Effector memory CD8-positive, alpha-beta T cell (primary cell): ENCODE measurements around the gene NSRP1.
A peak's percentile ranks its signal among the peaks of the same experiment; 100 is the strongest.
"Not testable (repeated sequence)": the region's sequence is repeated elsewhere in the genome, so short reads cannot be mapped to it uniquely, and the experiment has no call there.

Experiments used
- ATAC-seq: fragments of 150-1000 bp; cut with Tn5 transposase; replicated peaks from 2 replicates; pipeline ENCODE4 v1.10.0; 2021; ENCODE audit warnings: mild to moderate bottlenecking, moderate library complexity
- DNase-seq, 3 experiments: peaks; one replicate each; pipeline ENCODE4 v3.0.0; 2021
- H3K27ac Mint-ChIP-seq, 2 donors: one replicate each; pipeline ENCODE4 v1.8.0; 2022; ENCODE audit warnings: mild to moderate bottlenecking in 2 of 2, mixed read lengths in 2 of 2, moderate library complexity in 2 of 2
- H3K27me3 Mint-ChIP-seq, 2 donors: one replicate each; pipeline ENCODE4 v1.8.0; 2022; ENCODE audit warnings: mixed read lengths in 2 of 2
- H3K36me3 Mint-ChIP-seq: one replicate; pipeline ENCODE4 v1.8.0; 2022; ENCODE audit warnings: mild to moderate bottlenecking, moderate library complexity, mixed read lengths; ENCODE audit not compliant: insufficient read depth
- H3K4me1 Mint-ChIP-seq, 2 donors: one replicate each; pipeline ENCODE4 v1.8.0; 2022; ENCODE audit warnings: low read depth in 2 of 2, mixed read lengths in 2 of 2
- H3K4me3 Mint-ChIP-seq, 2 donors: one replicate each; pipeline ENCODE4 v1.8.0; 2022; ENCODE audit warnings: mild to moderate bottlenecking in 2 of 2, mixed read lengths in 2 of 2, moderate library complexity in 2 of 2
- H3K9me3 Mint-ChIP-seq, 2 donors: one replicate each; pipeline ENCODE4 v1.8.0; 2022; ENCODE audit warnings: mixed read lengths in 2 of 2

NSRP1 gene

DNA sequence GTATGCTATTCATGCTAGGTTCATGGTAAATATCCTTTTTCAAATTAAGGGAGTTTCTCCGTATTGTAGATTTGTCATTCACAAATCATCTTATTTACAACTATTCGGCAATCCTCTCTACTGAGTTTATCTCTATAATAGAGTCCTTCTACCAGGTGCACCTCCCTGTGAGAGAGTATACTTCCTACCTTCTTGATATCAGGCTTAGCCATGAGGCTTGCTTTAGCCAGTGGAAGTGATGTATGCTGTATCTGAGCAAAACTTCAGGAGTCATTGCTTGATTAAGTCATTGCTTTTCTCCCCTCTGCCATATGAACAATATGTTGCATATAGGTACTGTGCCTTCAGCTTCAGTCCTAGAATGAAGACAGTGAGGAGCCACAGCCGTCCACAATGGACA, 20.5 kb downstream of the NSRP1 start:
- Mint-ChIP-seq H3K36me3 (peaks cover 34% of the 10 kb centered on the region), H3K4me1 (peaks cover 9 to 17% of the 10 kb centered on the region in 2 donors), H3K27ac (no peak overlapping the region), H3K9me3 (no peaks in the 10 kb centered on the region), H3K4me3 (no peak overlapping the region), H3K27me3 (no peaks in the 10 kb centered on the region)
- ATAC-seq, result no peak
- DNase-seq, result no peak

DNA sequence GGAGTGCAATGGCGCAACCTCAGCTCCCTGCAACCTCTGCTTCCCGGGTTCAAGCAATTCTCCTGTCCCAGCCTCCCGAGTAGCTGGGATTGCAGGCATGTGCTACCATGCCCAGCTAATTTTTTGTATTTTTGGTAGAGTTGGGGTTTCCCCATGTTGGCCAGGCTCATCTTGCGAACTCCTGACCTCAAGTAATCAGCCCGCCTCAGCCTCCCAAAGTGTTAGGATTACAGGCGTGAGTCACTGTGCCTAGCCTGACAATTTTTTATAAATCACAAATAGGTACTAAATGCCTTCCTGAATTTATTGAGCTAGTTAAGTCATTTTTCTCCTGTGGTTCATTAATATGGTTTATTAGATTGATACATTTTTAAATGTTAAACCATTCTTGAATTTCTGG, 31.2 kb downstream of the NSRP1 start:
- ATAC-seq, H3K9me3 Mint-ChIP-seq, DNase-seq, H3K27me3 Mint-ChIP-seq, H3K4me3 Mint-ChIP-seq: not testable (repeated sequence)
- Mint-ChIP-seq H3K36me3 (peaks cover 25% of the 10 kb centered on the region), H3K4me1 (peaks cover 9 to 32% of the 10 kb centered on the region in 2 donors), H3K27ac (peak overlapping the region in 1 of 2 donors; percentile 69)

DNA sequence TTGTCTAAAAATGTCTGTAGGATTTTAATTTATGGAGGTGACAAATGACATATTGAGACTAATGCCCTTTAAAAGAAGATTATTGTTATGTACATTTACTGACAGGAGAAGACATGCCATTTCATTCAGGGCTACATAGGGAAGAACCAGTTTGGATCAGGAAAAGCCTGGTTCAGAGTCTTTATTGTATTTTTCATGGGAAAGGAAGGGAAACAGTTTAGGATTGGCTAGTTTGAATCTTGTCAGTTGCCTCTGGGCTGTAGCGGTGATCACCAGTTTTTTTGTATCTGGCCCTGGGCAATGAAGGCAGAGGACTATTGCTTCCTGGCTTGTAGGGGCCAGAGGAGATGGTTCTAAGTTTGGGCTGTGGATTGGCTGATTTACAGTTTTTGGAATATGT, 31.8 kb downstream of the NSRP1 start:
- Mint-ChIP-seq H3K9me3 (no peaks in the 10 kb centered on the region), H3K4me1 (peaks cover 10 to 31% of the 10 kb centered on the region in 2 donors), H3K27ac (peak overlapping the region in 1 of 2 donors; percentile 69), H3K4me3 (no peak overlapping the region), H3K36me3 (peaks cover 25% of the 10 kb centered on the region), H3K27me3 (no peaks in the 10 kb centered on the region)
- ATAC-seq, result no peak
- no peak for DNase-seq

DNA sequence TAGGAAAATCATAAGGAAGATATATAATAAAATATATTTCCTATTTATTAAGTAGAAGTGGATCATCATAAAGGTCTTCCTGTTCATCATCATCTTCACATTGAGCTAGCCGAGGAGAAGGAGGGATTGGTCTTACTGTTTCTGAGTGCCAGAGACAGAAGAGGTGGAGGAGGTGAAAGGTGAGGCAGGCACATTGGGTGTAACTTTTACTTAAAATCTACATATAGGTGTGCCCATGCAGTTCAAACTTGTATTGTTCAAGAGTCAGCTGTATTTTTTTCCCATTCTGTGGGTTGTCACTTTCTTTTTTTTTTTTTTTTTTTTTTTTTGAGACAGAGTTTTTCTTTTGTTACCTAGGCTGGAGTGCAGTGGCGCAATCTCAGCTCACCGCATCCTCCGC, 34.9 kb downstream of the NSRP1 start:
- DNase-seq, result no peak
- Mint-ChIP-seq H3K27me3 (no peaks in the 10 kb centered on the region), H3K4me3 (no peak overlapping the region), H3K27ac (no peak overlapping the region), H3K9me3 (no peaks in the 10 kb centered on the region), H3K4me1 (peaks cover 16 to 39% of the 10 kb centered on the region in 2 donors), H3K36me3 (peaks cover 18% of the 10 kb centered on the region)
- no peak for ATAC-seq

DNA sequence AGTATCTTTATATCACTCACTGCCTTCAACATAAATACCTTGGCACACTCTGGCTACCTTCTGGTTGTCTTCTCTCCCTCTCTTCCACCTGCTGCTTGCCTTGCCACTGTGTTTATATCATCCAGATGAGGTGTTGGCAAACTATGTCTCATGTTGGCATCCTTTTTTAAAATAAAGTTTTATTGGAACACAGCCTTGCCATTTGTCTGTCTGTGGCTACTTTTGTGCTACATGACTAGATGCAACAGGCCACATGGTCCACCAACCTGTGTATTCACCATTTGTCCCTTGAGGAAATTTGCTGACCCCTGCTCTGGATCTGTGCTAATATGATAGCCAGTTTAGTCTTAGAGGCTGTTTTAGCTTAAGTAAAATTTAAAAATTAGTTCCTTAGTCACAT, 36.8 kb downstream of the NSRP1 start:
- DNase-seq, result no peak
- Mint-ChIP-seq H3K4me3 (no peak overlapping the region), H3K9me3 (no peaks in the 10 kb centered on the region), H3K4me1 (peaks cover 20 to 39% of the 10 kb centered on the region in 2 donors), H3K36me3 (peaks cover 10% of the 10 kb centered on the region), H3K27ac (peak overlapping the region; percentile 66 to 67), H3K27me3 (no peaks in the 10 kb centered on the region)
- no peak for ATAC-seq

DNA sequence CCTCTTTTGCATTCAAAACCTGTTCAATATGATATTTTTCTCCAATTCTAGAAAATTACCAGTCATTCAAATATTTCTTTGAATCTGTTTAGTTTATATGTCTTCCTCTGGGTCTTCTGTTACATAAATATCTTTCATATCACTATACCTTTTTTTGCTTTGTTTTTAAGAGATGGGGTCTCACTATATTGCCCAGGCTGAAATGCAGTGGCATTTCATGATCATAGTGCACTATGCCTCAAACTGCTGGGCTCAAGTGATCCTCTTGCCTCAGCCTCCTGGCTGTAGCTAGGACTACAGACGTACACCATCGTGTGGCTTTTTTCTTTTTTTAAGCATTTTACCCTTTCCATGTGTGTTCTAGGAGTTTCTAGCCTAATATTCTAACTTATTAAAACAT, 38.8 kb downstream of the NSRP1 start:
- H3K4me1 Mint-ChIP-seq, result peaks cover 28 to 46% of the 10 kb centered on the region in 2 donors
- no peak overlapping the region for H3K4me3 Mint-ChIP-seq
- ATAC-seq, result no peak
- no peaks in the 10 kb centered on the region for H3K27me3 Mint-ChIP-seq
- no peaks in the 10 kb centered on the region for H3K9me3 Mint-ChIP-seq
- peaks cover 10% of the 10 kb centered on the region for H3K36me3 Mint-ChIP-seq
- no peak for DNase-seq
- no peak overlapping the region for H3K27ac Mint-ChIP-seq

DNA sequence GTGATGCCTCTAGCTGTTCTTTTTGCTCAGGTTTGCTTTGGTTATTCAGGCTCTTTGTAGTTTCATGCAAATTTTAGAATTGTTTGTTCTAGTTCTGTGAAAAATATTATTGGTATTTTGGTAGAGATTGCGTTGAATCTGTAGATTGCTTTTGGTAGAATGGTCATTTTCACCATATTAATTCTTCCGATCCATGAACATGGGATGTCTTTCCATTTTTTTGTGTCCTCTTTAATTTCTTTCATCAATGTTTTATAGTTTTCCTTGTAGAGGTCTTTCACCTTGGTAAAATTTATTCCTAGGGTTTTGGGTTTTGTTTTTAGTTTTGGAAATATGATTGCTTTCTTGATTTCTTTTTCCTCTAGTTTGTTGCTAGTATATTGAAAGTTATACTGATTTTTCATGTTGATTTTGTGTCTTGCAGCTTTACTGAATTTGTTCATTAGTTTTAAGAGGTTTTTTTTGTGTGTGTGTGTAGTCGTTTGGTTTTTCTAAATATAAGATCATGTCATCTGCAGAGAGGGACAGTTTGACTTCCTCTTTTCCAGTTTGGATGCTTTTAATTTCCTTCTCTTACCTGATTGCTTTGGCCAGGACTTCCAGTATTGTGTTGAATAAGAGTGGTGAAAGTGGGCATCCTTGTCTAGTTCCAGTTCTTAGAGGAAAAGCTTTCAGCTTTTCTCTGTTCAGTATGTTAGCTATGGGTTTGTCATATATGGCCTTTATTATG, 42.4 kb downstream of the NSRP1 start:
- peaks cover 24% of the 10 kb centered on the region for H3K36me3 Mint-ChIP-seq
- H3K4me1 Mint-ChIP-seq, result peaks cover 26 to 40% of the 10 kb centered on the region in 2 donors
- DNase-seq (no peak), ATAC-seq (no peak)
- H3K9me3 Mint-ChIP-seq, result no peaks in the 10 kb centered on the region
- H3K4me3 Mint-ChIP-seq, result no peak overlapping the region
- H3K27ac Mint-ChIP-seq, result peak overlapping the region in 1 of 2 donors; percentile 33
- H3K27me3 Mint-ChIP-seq, result no peaks in the 10 kb centered on the region

DNA sequence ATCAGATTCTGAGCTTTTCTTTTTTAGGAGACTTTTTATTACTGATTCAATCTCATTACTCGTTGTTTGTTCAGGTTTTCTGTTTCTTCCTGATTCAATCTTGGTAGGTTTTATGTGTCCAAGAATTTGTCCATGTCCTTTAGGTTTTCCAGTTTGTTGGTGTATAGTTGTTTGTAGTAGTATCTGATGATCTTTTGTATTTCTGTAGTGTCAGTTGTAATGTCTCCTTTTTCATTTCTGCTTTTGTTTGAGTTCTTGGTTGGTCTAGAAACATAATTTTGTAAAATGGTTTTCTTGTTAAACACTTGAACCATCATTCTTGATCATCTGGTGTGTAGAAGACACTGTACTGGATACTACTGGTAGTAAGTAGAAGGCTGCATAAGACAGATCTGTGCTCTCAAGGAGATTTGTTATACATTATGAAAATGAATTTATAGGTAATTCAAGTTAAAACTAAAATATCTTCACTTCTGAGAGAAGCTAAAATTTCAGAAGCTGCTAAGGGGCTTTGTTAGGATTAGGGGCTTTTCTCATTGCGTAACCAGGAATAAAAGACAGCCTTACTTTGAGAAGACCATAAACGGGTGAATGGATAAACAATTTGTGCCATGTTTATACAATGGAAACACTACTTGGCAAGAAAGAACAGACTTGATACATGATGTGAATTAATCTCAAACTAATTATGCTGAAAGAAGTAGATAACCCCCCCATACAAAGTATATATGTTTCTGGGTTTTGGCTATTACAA, 44.0 kb downstream of the NSRP1 start:
- Mint-ChIP-seq H3K4me1 (peaks cover 24 to 41% of the 10 kb centered on the region in 2 donors), H3K36me3 (peaks cover 24% of the 10 kb centered on the region), H3K27me3 (no peaks in the 10 kb centered on the region), H3K9me3 (no peaks in the 10 kb centered on the region), H3K27ac (no peak overlapping the region), H3K4me3 (no peak overlapping the region)
- no peak for DNase-seq
- no peak for ATAC-seq

DNA sequence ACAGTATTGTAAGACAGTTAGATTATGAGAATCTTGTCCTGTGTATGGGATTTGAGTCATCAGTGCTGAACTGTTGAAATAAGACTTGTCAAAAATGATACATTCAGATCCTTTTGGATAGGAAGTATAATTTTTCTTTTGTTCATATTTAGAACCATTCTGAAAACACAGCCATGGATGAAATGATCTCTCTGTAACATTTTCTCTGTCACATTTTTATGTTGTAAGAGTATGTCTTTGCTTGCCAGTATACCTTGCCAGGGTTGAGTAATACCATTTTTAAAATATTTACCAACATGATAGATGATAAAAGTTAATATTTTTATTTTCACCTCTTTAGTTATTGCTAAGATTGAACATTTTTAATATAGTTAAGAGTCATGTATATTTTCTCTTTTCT, 45.0 kb downstream of the NSRP1 start:
- no peak for DNase-seq
- Mint-ChIP-seq H3K36me3 (peaks cover 27% of the 10 kb centered on the region), H3K4me1 (peaks cover 23 to 40% of the 10 kb centered on the region in 2 donors), H3K9me3 (no peaks in the 10 kb centered on the region), H3K4me3 (no peak overlapping the region), H3K27ac (no peak overlapping the region), H3K27me3 (no peaks in the 10 kb centered on the region)
- ATAC-seq, result no peak

DNA sequence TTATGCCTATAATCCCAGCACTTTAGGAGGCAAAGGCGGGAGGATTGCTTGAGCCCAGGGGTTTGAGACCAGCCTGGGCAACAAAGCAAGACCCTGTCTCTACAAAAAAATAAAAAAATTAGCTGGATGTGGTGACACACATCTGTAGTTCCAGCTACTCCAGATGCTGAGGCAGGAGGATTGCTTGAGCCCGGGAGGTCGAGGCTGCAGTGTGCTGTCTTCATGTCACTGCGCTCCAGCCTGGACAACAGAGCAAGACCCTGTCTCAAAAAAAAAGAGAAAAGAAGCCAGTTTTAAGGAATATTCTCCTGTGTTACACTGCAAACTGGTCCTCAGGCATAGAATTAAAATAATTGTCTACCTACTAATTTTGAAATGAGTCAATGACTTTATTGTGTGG, 47.9 kb downstream of the NSRP1 start:
- peaks cover 29% of the 10 kb centered on the region for H3K36me3 Mint-ChIP-seq
- H3K4me1 Mint-ChIP-seq, result peaks cover 9 to 20% of the 10 kb centered on the region in 2 donors
- no peaks in the 10 kb centered on the region for H3K9me3 Mint-ChIP-seq
- H3K27me3 Mint-ChIP-seq, result no peaks in the 10 kb centered on the region
- ATAC-seq (no peak), DNase-seq (no peak)
- H3K4me3 Mint-ChIP-seq, result no peak overlapping the region
- peak overlapping the region in 1 of 2 donors; percentile 14 for H3K27ac Mint-ChIP-seq

DNA sequence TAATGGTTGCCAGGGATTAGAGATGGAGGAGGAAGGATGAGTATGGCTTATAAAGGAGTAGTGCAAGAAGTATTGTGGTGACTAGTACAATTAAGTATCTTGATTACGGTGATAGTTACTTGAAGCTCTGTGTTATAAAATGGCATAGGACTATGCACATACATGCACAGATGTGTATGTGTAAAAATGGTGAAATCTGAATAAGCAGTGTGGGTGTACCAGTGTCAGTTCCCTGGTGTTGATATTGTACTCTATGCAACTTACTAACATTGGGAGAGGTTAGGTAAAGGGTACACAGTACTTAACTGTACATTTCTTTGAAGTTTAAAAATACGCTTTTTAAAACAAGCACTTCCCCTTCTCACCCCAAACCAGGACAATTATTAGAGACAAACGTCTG, 48.5 kb downstream of the NSRP1 start:
- DNase-seq (no peak), ATAC-seq (no peak)
- no peaks in the 10 kb centered on the region for H3K9me3 Mint-ChIP-seq
- H3K36me3 Mint-ChIP-seq, result peaks cover 23% of the 10 kb centered on the region
- H3K27me3 Mint-ChIP-seq, result no peaks in the 10 kb centered on the region
- no peak overlapping the region for H3K4me3 Mint-ChIP-seq
- peaks cover 9 to 14% of the 10 kb centered on the region in 2 donors for H3K4me1 Mint-ChIP-seq
- H3K27ac Mint-ChIP-seq, result peak overlapping the region in 1 of 2 donors; percentile 14

DNA sequence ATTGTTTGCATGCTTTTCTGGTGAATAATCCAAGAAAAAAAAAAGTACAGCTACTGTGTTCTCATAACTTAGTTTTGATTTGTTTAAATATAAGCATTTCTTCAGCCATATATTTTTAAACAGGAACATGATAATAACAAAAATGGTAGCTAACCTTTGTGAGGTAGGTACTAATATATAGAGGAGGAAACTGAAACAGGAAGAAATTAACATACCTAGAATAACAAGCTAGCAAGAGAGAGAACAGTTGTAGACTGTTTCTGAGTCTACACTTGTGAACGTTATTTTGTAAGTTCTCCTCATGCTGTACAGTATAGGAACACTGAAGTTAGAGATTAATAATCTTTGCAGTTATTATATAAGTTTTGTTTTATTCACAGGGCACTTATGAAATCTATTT, 49.3 kb downstream of the NSRP1 start:
- Mint-ChIP-seq H3K27me3 (no peaks in the 10 kb centered on the region), H3K4me3 (no peak overlapping the region), H3K27ac (no peak overlapping the region), H3K36me3 (peaks cover 21% of the 10 kb centered on the region), H3K9me3 (no peaks in the 10 kb centered on the region), H3K4me1 (peaks cover 5 to 18% of the 10 kb centered on the region in 2 donors)
- no peak for ATAC-seq
- no peak for DNase-seq

DNA sequence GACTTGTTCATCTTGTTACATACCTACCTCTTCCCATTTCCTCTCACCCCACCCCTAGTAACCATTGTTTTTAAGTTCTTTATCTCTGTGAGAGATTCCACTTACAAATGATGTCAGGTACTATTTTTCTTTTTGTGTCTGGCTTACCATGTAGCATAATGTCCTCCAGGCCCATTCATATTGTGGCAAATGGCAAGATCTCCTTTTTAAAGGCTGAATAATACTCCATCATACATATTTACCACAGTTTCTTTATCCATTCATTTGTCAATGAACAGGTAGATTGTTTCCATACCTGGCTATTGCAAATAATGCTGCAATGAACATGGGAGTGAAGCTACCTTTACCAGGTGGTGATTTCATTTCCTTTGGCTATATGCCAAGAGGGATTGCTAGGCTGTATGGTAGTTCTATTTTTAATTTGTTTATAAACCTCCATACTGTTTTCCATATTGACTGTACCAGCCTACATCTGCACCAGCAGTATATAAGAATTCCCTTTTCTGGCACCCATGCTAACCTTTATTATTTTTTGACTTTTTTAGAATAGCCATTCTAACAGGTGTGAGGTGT, 53.9 kb downstream of the NSRP1 start:
- peaks cover 3 to 26% of the 10 kb centered on the region in 2 donors for H3K4me1 Mint-ChIP-seq
- H3K9me3 Mint-ChIP-seq, result no peaks in the 10 kb centered on the region
- ATAC-seq, result no peak
- no peak for DNase-seq
- peaks cover 33% of the 10 kb centered on the region for H3K36me3 Mint-ChIP-seq
- H3K27ac Mint-ChIP-seq, result no peak overlapping the region
- H3K27me3 Mint-ChIP-seq, result no peaks in the 10 kb centered on the region
- no peak overlapping the region for H3K4me3 Mint-ChIP-seq

DNA sequence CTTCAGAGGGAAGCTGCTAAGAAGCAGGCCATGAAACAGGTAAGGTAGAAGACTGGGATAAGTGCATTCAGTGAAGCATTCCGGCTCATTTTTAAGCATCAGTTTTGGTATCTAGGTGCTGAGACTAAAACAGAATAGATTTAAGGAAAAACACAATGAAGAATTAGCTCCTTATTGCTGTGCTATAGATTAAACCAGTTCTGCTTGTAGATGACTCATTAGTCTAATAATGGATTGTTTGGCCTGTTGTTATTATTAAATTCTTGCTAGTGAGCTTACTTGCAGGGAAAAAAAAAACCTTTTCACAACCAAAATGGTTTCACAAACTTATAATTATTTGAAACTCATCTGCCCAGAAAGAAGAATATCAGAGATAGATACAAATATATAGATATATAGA, 55.9 kb downstream of the NSRP1 start:
- H3K4me1 Mint-ChIP-seq, result peaks cover 0 to 23% of the 10 kb centered on the region in 2 donors
- ATAC-seq, result no peak
- no peak overlapping the region for H3K4me3 Mint-ChIP-seq
- H3K9me3 Mint-ChIP-seq, result no peaks in the 10 kb centered on the region
- no peak for DNase-seq
- H3K27me3 Mint-ChIP-seq, result no peaks in the 10 kb centered on the region
- H3K36me3 Mint-ChIP-seq, result peaks cover 41% of the 10 kb centered on the region
- H3K27ac Mint-ChIP-seq, result peak overlapping the region in 1 of 2 donors; percentile 35
